Measurements from ENCODE around the gene NUDT21. TPM values are rescaled to one million over a fixed set of nuclear protein-coding genes. Genes with fewer than 3 reads are reported as not detected.

NUDT21 gene
- polyA plus RNA-seq, 3 donors, result 33.0 to 65.0 (median 55.9) TPM

GRCh38 chr16:56408379-56409098, 42.6 kb downstream of the NUDT21 start:
- 95% methylated on average over 4 of the region's 7 CpGs for WGBS (ENCODE audit: insufficient coverage)
- H3K36me3 Mint-ChIP-seq, result peaks cover 68 to 84% of the 10 kb centered on the region in 2 donors
- H2AFZ ChIP-seq (ENCODE audit: insufficient read depth, low read depth, low read length, poor library complexity, severe bottlenecking), result no peak overlapping the region
- H3K4me3 ChIP-seq (replicated peaks in 1 of 3; ENCODE audit: low read depth in 2 of 3, low read length in 3 of 3), result no peak overlapping the region
- no peaks in the 10 kb centered on the region for H3K9me3 ChIP-seq (replicated peaks in 1 of 2; ENCODE audit: control insufficient read depth in 1 of 2, insufficient read depth in 1 of 2, low read length in 2 of 2)
- no peak for TF ChIP-seq CTCF (IDR thresholded peaks at IDR 0.05)
- H3K36me3 ChIP-seq (replicated peaks in 1 of 2; ENCODE audit: control insufficient read depth in 1 of 2, insufficient read depth in 2 of 2, low read length in 2 of 2), result peaks cover 57 to 87% of the 10 kb centered on the region in 2 donors
- peaks cover 0 to 3% of the 10 kb centered on the region in 2 donors for H3K4me1 ChIP-seq (ENCODE audit: control insufficient read depth in 1 of 2, insufficient read depth in 2 of 2, low read length in 2 of 2)
- peak overlapping the region in 1 of 7 donors; percentile 32 for H3K27ac Mint-ChIP-seq
- H3K9ac ChIP-seq (ENCODE audit: insufficient read depth, low read length, poor library complexity, severe bottlenecking), result no peak overlapping the region
- peaks cover 0 to 1% (median 1%) of the 10 kb centered on the region in 3 donors for H3K27me3 Mint-ChIP-seq (ENCODE audit: low read depth in 3 of 3)
- H3K4me1 Mint-ChIP-seq, result peaks cover 9% of the 10 kb centered on the region
- DNase-seq, result no peak
- H3K4me2 ChIP-seq (replicated peaks; ENCODE audit: extremely low read depth, low read length, poor library complexity, severe bottlenecking), result no peak overlapping the region
- intact Hi-C loops (cut with micrococcal nuclease), result no loop called here
- H3K27me3 ChIP-seq (ENCODE audit: control insufficient read depth in 2 of 2, insufficient read depth in 2 of 2, low read length in 2 of 2), result no peaks in the 10 kb centered on the region
- H3K9me3 Mint-ChIP-seq, result no peaks in the 10 kb centered on the region
- H3K79me2 ChIP-seq (ENCODE audit: insufficient read depth, low read length), result peaks cover 11% of the 10 kb centered on the region
- H3K27ac ChIP-seq (ENCODE audit: low read depth in 1 of 2, low read length in 2 of 2), result no peak overlapping the region
- H4K20me1 ChIP-seq (ENCODE audit: insufficient read depth, low read length), result peaks cover 57% of the 10 kb centered on the region
- H3K4me3 Mint-ChIP-seq, result no peak overlapping the region

GRCh38 chr16:56405977-56406672, 45.0 kb downstream of the NUDT21 start:
- Histone ChIP-seq H3K4me1 (ENCODE audit: control insufficient read depth in 1 of 2, insufficient read depth in 2 of 2, low read length in 2 of 2) (peaks cover 0 to 3% of the 10 kb centered on the region in 2 donors), H4K20me1 (ENCODE audit: insufficient read depth, low read length) (peaks cover 50% of the 10 kb centered on the region), H3K79me2 (ENCODE audit: insufficient read depth, low read length) (no peaks in the 10 kb centered on the region), H3K9ac (ENCODE audit: insufficient read depth, low read length, poor library complexity, severe bottlenecking) (no peak overlapping the region), H3K4me2 (replicated peaks; ENCODE audit: extremely low read depth, low read length, poor library complexity, severe bottlenecking) (no peak overlapping the region), H2AFZ (ENCODE audit: insufficient read depth, low read depth, low read length, poor library complexity, severe bottlenecking) (no peak overlapping the region), H3K4me3 (replicated peaks in 1 of 3; ENCODE audit: low read depth in 2 of 3, low read length in 3 of 3) (no peak overlapping the region), H3K27me3 (ENCODE audit: control insufficient read depth in 2 of 2, insufficient read depth in 2 of 2, low read length in 2 of 2) (no peaks in the 10 kb centered on the region), H3K36me3 (replicated peaks in 1 of 2; ENCODE audit: control insufficient read depth in 1 of 2, insufficient read depth in 2 of 2, low read length in 2 of 2) (peaks cover 68 to 87% of the 10 kb centered on the region in 2 donors), H3K27ac (ENCODE audit: low read depth in 1 of 2, low read length in 2 of 2) (no peak overlapping the region), H3K9me3 (replicated peaks in 1 of 2; ENCODE audit: control insufficient read depth in 1 of 2, insufficient read depth in 1 of 2, low read length in 2 of 2) (no peaks in the 10 kb centered on the region)
- Mint-ChIP-seq H3K27ac (no peak overlapping the region), H3K4me1 (peaks cover 7% of the 10 kb centered on the region), H3K4me3 (no peak overlapping the region), H3K9me3 (no peaks in the 10 kb centered on the region), H3K36me3 (peaks cover 65 to 82% of the 10 kb centered on the region in 2 donors), H3K27me3 (ENCODE audit: low read depth in 3 of 3) (no peaks in the 10 kb centered on the region)
- intact Hi-C loops (cut with micrococcal nuclease), result no loop called here
- TF ChIP-seq CTCF (IDR thresholded peaks at IDR 0.05), result no peak
- DNase-seq, result no peak
- whole genome bisulfite sequencing (ENCODE audit: insufficient coverage), result 93% methylated on average over 2 of the region's 4 CpGs
